IPS-18a (cell line): ENCODE measurements around the gene TBC1D1.

ENCODE experiments used
- H3K27ac ChIP-seq: one replicate; pipeline ENCODE4 v1.5.1; 2013; ENCODE audit warnings: low read length
- H3K27me3 ChIP-seq: one replicate; pipeline ENCODE4 v1.6.1; 2013; ENCODE audit warnings: mild to moderate bottlenecking, low read length; ENCODE audit not compliant: control insufficient read depth, insufficient read depth
- H3K36me3 ChIP-seq: one replicate; pipeline ENCODE4 v1.6.1; 2013; ENCODE audit warnings: low read depth, low read length; ENCODE audit not compliant: control insufficient read depth
- H3K4me1 ChIP-seq: one replicate; pipeline ENCODE4 v1.6.1; 2013; ENCODE audit warnings: low read depth, low read length; ENCODE audit not compliant: control insufficient read depth
- H3K4me3 ChIP-seq: one replicate; pipeline ENCODE4 v1.5.1; 2013; ENCODE audit warnings: low read length
- H3K9ac ChIP-seq: one replicate; pipeline ENCODE4 v1.6.1; 2013; ENCODE audit warnings: mild to moderate bottlenecking, low read length, moderate library complexity
- H3K9me3 ChIP-seq: one replicate; pipeline ENCODE4 v1.6.1; 2013; ENCODE audit warnings: low read depth, low read length; ENCODE audit not compliant: control insufficient read depth

Gene TBC1D1

DNA sequence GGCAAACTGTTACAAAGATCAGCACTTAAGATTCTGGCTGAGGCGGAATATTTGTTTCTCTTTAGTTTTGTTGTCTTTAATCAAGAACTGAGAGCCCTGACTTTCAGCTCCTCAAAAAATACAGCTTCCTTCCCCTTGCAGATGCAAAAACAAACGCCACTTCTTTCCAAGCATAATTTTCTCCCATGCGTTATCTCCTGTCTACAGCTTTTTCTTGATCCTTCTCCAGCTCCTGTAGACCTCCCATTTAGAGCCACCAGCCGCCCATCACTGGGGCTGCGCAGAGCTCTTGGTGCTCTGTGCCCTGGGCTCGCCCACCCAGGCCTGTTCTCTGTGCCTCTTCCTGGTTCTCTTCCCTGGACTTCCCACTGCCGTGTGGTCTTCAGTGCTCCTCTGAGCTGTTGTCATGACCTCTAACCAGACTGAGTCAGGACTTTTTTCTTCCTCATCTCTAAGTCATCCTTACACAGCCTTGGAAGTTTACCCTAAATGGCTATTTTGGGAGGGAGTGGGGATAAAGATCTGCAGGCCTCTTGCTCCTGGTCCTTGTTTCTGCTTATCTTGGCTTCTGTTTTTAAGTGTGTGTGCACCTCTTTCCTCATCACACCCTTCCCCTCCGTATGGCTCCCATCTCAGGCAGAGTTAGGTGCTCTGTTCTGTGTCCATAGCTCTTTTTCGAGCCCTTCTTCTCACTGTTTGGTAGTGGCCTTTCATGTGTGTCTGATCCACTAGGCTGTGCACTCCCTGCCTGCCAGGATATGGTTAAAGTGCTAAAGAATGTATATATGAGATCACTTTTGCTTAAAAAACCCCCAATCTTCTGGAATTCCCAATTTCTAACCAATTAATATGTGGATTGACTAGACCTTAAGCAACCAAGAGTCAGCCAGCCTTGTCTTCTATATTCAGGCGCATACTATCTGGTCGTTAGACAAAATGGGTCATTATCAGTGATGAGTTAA is 191.8 kb downstream of the TBC1D1 start:
- no peaks in the 10 kb centered on the region for H3K36me3 ChIP-seq
- no peaks in the 10 kb centered on the region for H3K27me3 ChIP-seq
- peaks cover 27% of the 10 kb centered on the region for H3K4me1 ChIP-seq
- no peak overlapping the region for H3K4me3 ChIP-seq
- no peak overlapping the region for H3K9ac ChIP-seq
- H3K9me3 ChIP-seq, result no peaks in the 10 kb centered on the region
- H3K27ac ChIP-seq, result no peak overlapping the region

DNA sequence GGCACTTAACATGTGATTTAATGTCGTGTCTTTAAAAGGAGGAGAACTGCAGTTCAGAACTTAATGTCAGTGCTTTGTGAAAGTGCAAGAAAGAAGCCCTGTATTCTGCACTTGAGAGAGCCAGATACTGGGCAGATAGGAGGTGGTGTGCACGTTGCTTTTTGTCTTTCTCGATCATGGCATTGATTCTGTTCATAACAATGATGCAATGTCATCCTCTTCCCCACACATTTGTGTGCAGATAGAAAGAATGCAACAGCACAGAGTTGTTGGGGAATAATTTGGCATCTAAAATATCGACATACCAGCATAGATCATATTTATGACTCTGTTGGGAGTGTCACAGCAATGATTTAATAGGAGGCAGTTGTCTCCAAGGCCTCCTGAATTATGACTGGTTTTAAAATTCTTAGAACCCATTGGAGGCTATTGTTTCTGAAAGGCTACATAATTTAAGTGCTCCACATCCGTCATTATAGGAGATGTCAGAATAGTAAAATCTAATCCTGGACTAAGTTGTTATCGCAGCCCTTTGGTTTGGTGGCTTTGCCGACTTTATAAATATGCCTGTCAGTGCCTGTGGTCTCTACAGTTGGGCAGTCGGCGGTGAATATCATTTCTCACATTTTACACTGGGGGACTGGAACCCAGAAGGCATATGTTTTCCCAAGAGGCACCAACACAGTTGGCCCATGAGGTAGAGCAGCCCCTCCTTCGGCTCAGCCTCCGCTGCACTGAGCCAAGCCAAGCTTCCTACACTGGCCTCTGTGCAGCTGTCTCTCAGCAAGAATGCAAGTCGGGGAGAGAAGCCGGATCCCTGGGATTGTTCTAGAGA is 194.2 kb downstream of the TBC1D1 start:
- Histone ChIP-seq H3K9ac (no peak overlapping the region), H3K27me3 (no peaks in the 10 kb centered on the region), H3K4me1 (peaks cover 41% of the 10 kb centered on the region), H3K4me3 (no peak overlapping the region), H3K27ac (no peak overlapping the region), H3K9me3 (no peaks in the 10 kb centered on the region), H3K36me3 (peaks cover 4% of the 10 kb centered on the region)

DNA sequence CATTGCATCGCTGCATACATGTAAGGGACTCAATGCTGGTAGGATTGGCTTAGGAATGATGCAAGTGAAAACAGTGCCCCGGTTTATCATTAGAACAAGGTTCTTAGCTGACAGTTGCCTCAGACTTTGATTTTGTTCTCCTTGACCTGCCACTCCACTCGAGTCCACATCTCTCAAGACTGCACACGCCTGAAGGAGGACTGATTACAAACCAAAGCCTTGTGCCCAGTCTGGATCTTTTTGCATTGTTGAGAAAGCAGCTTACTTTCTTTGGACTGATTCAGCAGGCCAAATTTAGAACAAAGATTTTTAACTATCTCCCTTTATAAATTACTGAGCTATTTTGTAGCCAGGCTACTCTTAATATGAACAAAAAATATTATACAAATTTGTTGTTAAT is 194.9 kb downstream of the TBC1D1 start:
- peaks cover 41% of the 10 kb centered on the region for H3K4me1 ChIP-seq
- no peak overlapping the region for H3K9ac ChIP-seq
- H3K9me3 ChIP-seq, result no peaks in the 10 kb centered on the region
- no peak overlapping the region for H3K4me3 ChIP-seq
- peaks cover 8% of the 10 kb centered on the region for H3K36me3 ChIP-seq
- no peaks in the 10 kb centered on the region for H3K27me3 ChIP-seq
- H3K27ac ChIP-seq, result no peak overlapping the region

DNA sequence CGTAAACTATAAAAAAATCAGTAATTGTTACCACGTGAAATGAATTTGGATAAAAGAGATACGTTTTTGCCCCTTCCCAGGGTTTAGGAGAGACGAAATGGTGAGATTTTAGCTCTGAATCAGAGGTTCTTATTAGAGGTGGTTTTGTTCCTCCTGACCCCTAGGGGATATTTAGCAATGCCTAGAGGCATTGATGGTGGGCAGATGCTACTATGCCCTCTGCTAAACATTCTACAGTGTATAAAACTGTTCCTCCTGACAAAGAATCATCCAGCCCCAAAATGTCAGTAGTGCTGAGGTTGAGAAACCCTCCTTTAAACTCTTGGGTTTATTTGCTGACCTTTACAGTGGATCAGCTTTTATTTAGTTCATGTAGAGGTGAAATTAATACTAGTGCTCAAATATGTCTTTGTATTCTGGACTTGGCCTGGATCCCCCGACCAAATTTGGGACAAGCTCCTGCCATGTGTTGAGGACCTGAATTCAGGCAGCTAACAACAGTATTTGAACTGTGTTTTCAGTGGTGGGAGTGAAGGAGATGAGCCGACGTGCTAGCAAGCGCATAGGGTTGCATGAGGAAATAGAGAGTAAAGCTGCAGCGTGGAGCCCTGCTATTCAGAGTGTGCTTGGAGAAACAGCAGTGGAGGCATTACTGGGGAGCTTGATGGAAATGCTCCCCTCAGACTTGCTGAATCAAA is 195.4 kb downstream of the TBC1D1 start:
- Histone ChIP-seq H3K4me3 (no peak overlapping the region), H3K27me3 (no peaks in the 10 kb centered on the region), H3K9ac (no peak overlapping the region), H3K4me1 (peaks cover 41% of the 10 kb centered on the region), H3K9me3 (no peaks in the 10 kb centered on the region), H3K36me3 (peaks cover 9% of the 10 kb centered on the region), H3K27ac (no peak overlapping the region)

DNA sequence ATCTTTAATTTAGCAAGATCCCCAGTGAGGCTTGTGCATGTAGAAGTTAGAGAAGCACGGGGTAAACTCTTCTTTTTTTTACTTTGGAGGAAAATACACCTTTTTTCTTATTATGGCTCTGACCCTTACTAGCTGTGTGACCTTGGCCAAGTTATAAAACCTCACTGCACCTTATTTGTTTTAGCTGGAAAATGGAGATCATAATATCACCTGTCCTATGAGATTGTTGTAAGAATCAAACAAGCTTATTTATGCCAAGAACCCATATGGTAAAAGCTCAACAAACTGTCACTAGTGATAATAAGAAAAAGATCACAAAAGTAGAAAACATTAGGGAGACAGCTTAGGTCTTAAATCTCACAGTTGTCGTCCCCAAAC is 196.0 kb downstream of the TBC1D1 start:
- Histone ChIP-seq H3K36me3 (peaks cover 12% of the 10 kb centered on the region), H3K4me1 (peaks cover 41% of the 10 kb centered on the region), H3K27me3 (no peaks in the 10 kb centered on the region), H3K27ac (no peak overlapping the region), H3K9ac (no peak overlapping the region), H3K9me3 (no peaks in the 10 kb centered on the region), H3K4me3 (no peak overlapping the region)

DNA sequence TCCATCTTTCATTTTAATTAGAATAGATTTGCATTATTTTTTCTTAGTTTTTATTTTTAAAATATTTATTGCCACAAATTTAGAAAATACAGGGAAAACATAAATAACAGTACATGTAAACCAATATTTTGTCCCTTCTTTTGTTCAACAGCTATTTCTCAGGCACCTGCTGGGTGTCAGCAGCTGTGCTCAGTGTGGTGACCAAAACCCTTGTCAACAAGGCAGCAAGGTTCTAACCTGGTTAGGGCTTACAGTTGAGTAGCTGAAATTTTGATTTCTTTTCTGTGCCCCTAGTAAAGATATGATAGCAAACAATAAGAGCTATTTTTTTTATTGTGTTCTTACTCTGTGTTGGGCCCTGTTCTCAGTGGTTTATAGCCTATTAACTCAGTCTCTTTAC is 197.4 kb downstream of the TBC1D1 start:
- H3K27me3 ChIP-seq, result no peaks in the 10 kb centered on the region
- peaks cover 41% of the 10 kb centered on the region for H3K4me1 ChIP-seq
- no peak overlapping the region for H3K9ac ChIP-seq
- no peak overlapping the region for H3K4me3 ChIP-seq
- peaks cover 12% of the 10 kb centered on the region for H3K36me3 ChIP-seq
- H3K9me3 ChIP-seq, result no peaks in the 10 kb centered on the region
- no peak overlapping the region for H3K27ac ChIP-seq

DNA sequence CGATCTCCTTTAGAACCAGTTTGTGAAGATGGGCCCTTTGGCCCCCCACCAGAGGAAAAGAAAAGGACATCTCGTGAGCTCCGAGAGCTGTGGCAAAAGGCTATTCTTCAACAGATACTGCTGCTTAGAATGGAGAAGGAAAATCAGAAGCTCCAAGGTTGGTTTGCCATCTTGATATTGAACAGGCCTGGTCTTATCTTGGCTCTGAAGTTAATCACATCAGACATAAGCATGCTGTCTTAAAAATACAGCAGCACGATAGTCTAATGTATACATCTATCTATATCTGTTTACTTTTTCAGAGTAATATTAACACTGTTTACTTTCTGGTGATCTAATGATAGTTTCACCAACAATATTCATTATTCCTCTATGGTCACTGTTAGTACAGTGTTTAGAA is 199.1 kb downstream of the TBC1D1 start:
- no peak overlapping the region for H3K9ac ChIP-seq

DNA sequence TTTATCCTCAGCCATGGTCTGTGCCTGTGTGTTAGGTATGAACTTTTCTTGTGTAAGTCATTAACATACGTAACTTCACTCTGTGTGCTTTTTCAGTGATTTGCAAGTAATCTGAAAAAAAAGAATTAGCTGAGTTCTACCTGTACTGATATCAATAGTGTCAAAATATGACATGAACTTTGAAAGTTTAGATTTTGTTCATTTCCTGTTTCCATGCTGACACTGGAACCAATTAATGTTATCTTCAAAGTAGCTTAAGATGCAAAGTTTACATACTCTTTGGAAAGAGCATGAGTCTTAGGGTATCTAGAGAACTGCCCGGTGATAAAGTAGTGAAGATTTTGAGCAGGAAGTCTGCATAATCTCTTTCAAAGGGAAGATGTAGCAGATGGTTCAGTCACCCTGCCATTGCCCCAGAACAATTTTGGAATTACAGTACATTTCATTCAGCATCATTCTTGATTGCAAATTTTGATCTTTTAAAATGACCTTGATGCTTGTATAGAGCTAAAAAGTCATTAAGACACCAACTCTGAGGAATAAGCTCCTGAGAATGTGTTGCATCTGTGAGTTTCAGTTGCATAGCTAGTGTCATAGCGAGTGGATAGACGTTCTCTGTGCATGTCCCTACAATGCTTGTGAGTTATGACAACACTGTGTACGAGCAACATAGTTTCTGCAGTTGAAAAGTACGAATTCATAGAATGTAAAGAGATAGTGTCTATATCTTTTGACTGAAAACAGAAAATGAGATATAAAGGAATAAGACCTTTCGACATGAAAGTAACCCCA is 199.8 kb downstream of the TBC1D1 start:
- no peak overlapping the region for H3K9ac ChIP-seq

More for the DNA sequence above, 199.1 kb downstream of the TBC1D1 start:
- no peaks in the 10 kb centered on the region for H3K27me3 ChIP-seq
- H3K9me3 ChIP-seq, result no peaks in the 10 kb centered on the region
- no peak overlapping the region for H3K4me3 ChIP-seq
- H3K36me3 ChIP-seq, result peaks cover 12% of the 10 kb centered on the region
- H3K27ac ChIP-seq, result no peak overlapping the region
- peaks cover 47% of the 10 kb centered on the region for H3K4me1 ChIP-seq

DNA sequence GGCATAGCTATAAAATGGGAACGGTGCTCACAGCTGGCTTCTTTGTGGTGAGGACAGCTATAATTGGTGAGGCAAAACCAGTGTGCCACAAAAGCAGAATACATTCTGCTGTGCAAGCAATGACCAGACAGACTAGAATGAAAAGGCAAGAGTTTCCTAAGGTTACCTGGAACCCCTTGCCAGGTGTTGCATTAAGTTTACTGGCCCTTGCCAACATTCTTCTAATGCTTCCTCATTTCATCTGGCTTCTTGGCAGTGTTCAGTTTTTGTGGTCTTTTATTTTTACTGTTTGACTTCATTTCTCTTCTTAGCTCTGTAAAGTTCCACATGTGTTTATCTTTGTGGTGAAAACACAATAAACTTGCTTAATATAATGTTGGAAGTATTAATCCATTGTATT is 200.8 kb downstream of the TBC1D1 start:
- Histone ChIP-seq H3K9me3 (no peaks in the 10 kb centered on the region), H3K9ac (no peak overlapping the region), H3K4me1 (peaks cover 31% of the 10 kb centered on the region), H3K27me3 (no peaks in the 10 kb centered on the region), H3K36me3 (peaks cover 16% of the 10 kb centered on the region), H3K4me3 (no peak overlapping the region), H3K27ac (no peak overlapping the region)

More for the DNA sequence above, 199.8 kb downstream of the TBC1D1 start:
- H3K4me1 ChIP-seq, result peaks cover 40% of the 10 kb centered on the region
- H3K27ac ChIP-seq, result no peak overlapping the region
- peaks cover 12% of the 10 kb centered on the region for H3K36me3 ChIP-seq
- no peak overlapping the region for H3K4me3 ChIP-seq
- H3K27me3 ChIP-seq, result no peaks in the 10 kb centered on the region
- H3K9me3 ChIP-seq, result no peaks in the 10 kb centered on the region

DNA sequence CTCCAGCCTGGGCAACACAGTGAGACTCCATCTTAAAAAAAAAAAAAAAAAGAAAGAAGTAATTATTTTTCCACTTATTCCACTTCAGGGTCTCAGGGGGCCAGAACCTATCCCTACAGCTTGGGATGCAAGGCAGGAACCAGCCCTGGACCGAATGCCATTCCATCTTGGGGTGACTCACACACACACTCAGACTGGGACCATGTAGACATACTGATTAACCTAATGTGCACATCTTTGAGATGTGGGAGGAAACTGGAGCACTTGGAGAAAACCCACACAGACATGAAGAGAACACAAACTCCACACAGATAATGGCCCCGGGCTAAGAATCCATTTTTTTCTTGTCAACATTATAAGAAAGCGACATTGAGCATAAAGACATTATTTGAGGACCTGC is 201.8 kb downstream of the TBC1D1 start:
- Histone ChIP-seq H3K27ac (no peak overlapping the region), H3K9me3 (no peaks in the 10 kb centered on the region), H3K4me1 (peaks cover 20% of the 10 kb centered on the region), H3K4me3 (no peak overlapping the region), H3K36me3 (peaks cover 16% of the 10 kb centered on the region), H3K9ac (no peak overlapping the region), H3K27me3 (no peaks in the 10 kb centered on the region)
